AG04449 (cell line): ENCODE data around the gene PIP5K1C.

ENCODE experiments used
- CTCF ChIA-PET: fragments of 350-600 bp; formaldehyde crosslinking; extraction: SDS; loops from one replicate; lab custom pipeline; 2021; ENCODE audit warnings: antibody characterized with exemption; lab: Yijun Ruan, JAX
- POLR2A ChIA-PET: fragments of 400-600, 350-600 bp; formaldehyde crosslinking; extraction: SDS; loops from one replicate; lab custom pipeline; 2020; ENCODE audit warnings: antibody characterized with exemption, inconsistent platforms; lab: Yijun Ruan, JAX
- DNase-seq: peaks from one replicate; pipeline ENCODE4 v3.0.0-alpha.2; 2010; ENCODE audit warnings: low read depth, low spot score
- H3K4me3 ChIP-seq: 2 replicates; pipeline ENCODE4 v1.5.1; 2011; ENCODE audit warnings: low read depth, mild to moderate bottlenecking, control low read depth, low read length
- CTCF ChIP-seq: IDR thresholded peaks from one replicate; pipeline ENCODE4 v1.5.1; 2011; ENCODE audit warnings: mild to moderate bottlenecking, moderate library complexity, low read length, control low read depth, inconsistent platforms; ENCODE audit not compliant: insufficient read depth; ENCODE audit errors: missing control alignments

PIP5K1C gene

GRCh38 chr19:3719868-3720267 lies 19.6 kb upstream of the PIP5K1C start:
- no peak for DNase-seq
- no peak overlapping the region for H3K4me3 ChIP-seq
- TF ChIP-seq CTCF = no peak
- ChIA-PET POLR2A (no interaction called here), CTCF (interaction anchor here (0.9 to 7.3 kb wide), 5 partner anchors 11 to 55 kb away, joined by 3 to 63 read pairs (median 6); partner anchors contain the start of gene TJP3)

- no peak for TF ChIP-seq CTCF
- CTCF ChIA-PET = interaction anchor here (0.9 to 7.3 kb wide), 2 partner anchors 9 to 29 kb away, joined by 4 to 63 read pairs; partner anchors contain the start of gene TJP3
- DNase-seq = no peak
- POLR2A ChIA-PET = no interaction called here
- H3K4me3 ChIP-seq = no peak overlapping the region
Observed at GRCh38 chr19:3716147-3716668, 15.9 kb upstream of the PIP5K1C start.

- H3K4me3 ChIP-seq = no peak overlapping the region
Observed at GRCh38 chr19:3712663-3713611, 12.7 kb upstream of the PIP5K1C start.

GRCh38 chr19:3710265-3710812 lies 10.1 kb upstream of the PIP5K1C start:
- no peak for DNase-seq
- POLR2A ChIA-PET = no interaction called here
- H3K4me3 ChIP-seq = no peak overlapping the region
- no peak for TF ChIP-seq CTCF
- CTCF ChIA-PET = interaction anchor here (1.6 to 7.5 kb wide), 2 partner anchors 8 to 10 kb away, joined by 6 to 63 read pairs; partner anchors contain the start of gene PIP5K1C

More at GRCh38 chr19:3712663-3713611, 12.7 kb upstream of the PIP5K1C start:
- TF ChIP-seq CTCF = no peak
- CTCF ChIA-PET = interaction anchor here (1.0 to 1.3 kb wide), 2 partner anchors 10 to 12 kb away, joined by 3 to 4 read pairs; partner anchors contain the start of gene PIP5K1C
- POLR2A ChIA-PET = no interaction called here
- no peak for DNase-seq

- no peak for DNase-seq
- ChIA-PET POLR2A (no interaction called here), CTCF (interaction anchor here (1.1 to 7.5 kb wide), 7 partner anchors 9 to 53 kb away, joined by 3 to 63 read pairs (median 5); partner anchors contain the start of gene PIP5K1C)
- TF ChIP-seq CTCF = no peak
- H3K4me3 ChIP-seq = no peak within 1 kb of the TSS
Observed at GRCh38 chr19:3708207-3708931, 8.1 kb upstream of the PIP5K1C start, which contains the start of gene TJP3. TJP3 (plus strand) TSS chr19:3708384; CDS start chr19:3728433, 20,049 bp downstream.
